HL-60 (cell line): ENCODE measurements around the gene LCE6A.

Source experiments
- DNase-seq, 2 experiments: peaks; one replicate each; pipeline ENCODE4 v3.0.0-alpha.2; 2010 to 2020; ENCODE audit warnings: low read depth in 1 of 2, low spot score in 1 of 2
- H3K27ac ChIP-seq: fragments of 250-450 bp; sonication (Bioruptor Pico); replicated peaks from 2 replicates; pipeline ENCODE4 v1.5.1; 2020; ENCODE audit warnings: mild to moderate bottlenecking, moderate library complexity
- H3K27me3 ChIP-seq: fragments of 250-450 bp; sonication (Bioruptor Pico); 2 replicates; pipeline ENCODE4 v1.5.1; 2021; ENCODE audit warnings: mild to moderate bottlenecking, moderate library complexity; ENCODE audit not compliant: insufficient read depth, poor library complexity, severe bottlenecking
- H3K4me3 ChIP-seq: replicated peaks from 2 replicates; pipeline ENCODE4 v1.5.1; 2011; ENCODE audit warnings: mild to moderate bottlenecking, control low read depth, low read length; ENCODE audit not compliant: insufficient read depth
- GABPA ChIP-seq: IDR thresholded peaks from 2 replicates; pipeline ENCODE4 v1.6.1; 2012; ENCODE audit warnings: low read depth
- POLR2AphosphoS5 ChIP-seq: IDR thresholded peaks from 2 replicates; pipeline ENCODE4 v1.6.1; 2012; ENCODE audit warnings: low read depth
- REST ChIP-seq: IDR thresholded peaks from 2 replicates; pipeline ENCODE4 v1.6.1; 2012; ENCODE audit warnings: low read depth; ENCODE audit not compliant: insufficient replicate concordance
- SPI1 ChIP-seq: IDR thresholded peaks from 2 replicates; pipeline ENCODE4 v1.6.1; 2012; ENCODE audit warnings: low read depth, mild to moderate bottlenecking, borderline replicate concordance
- TF ChIP-seq, protein P1 (sequence below): IDR thresholded peaks from one replicate; pipeline ENCODE4 v1.5.1; 2011; ENCODE audit warnings: low read length, control low read depth, inconsistent platforms; ENCODE audit not compliant: insufficient read depth

LCE6A gene

GRCh38 chr1:152836870-152837269, 5.8 kb upstream of the LCE6A start:
- TF ChIP-seq POLR2AphosphoS5 (no peak), SPI1 (no peak), REST (no peak), GABPA (no peak)
- TF ChIP-seq, protein P1, sequence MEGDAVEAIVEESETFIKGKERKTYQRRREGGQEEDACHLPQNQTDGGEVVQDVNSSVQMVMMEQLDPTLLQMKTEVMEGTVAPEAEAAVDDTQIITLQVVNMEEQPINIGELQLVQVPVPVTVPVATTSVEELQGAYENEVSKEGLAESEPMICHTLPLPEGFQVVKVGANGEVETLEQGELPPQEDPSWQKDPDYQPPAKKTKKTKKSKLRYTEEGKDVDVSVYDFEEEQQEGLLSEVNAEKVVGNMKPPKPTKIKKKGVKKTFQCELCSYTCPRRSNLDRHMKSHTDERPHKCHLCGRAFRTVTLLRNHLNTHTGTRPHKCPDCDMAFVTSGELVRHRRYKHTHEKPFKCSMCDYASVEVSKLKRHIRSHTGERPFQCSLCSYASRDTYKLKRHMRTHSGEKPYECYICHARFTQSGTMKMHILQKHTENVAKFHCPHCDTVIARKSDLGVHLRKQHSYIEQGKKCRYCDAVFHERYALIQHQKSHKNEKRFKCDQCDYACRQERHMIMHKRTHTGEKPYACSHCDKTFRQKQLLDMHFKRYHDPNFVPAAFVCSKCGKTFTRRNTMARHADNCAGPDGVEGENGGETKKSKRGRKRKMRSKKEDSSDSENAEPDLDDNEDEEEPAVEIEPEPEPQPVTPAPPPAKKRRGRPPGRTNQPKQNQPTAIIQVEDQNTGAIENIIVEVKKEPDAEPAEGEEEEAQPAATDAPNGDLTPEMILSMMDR: no peak
- Histone ChIP-seq H3K27me3 (no peaks in the 10 kb centered on the region), H3K27ac (no peak overlapping the region), H3K4me3 (no peak overlapping the region)
- DNase-seq: no peak

DNA sequence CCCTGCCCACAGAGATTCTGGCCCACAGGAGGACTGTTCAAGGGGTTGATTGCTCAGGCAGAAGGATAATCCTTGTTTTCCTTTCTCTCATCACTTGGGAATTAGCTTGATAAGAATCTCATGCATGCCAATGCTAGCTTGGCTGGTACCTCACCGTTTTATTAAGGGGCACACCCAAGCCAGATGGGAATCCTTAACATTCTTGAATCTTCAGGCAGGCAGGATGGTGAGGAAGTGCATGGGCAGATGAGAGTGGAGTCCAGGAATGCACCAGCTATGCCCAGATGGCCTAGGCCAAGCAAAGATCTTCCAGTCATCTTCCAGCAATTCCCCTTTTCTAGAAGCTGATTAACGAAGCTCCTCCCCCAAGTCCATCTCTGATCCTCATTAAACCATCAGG, 13.0 kb downstream of the LCE6A start:
- no peaks in the 10 kb centered on the region for H3K27me3 ChIP-seq
- H3K27ac ChIP-seq: no peak overlapping the region
- no peak overlapping the region for H3K4me3 ChIP-seq
- DNase-seq: no peak
- TF ChIP-seq GABPA (no peak), SPI1 (no peak)

GRCh38 chr1:152858062-152858461, 15.4 kb downstream of the LCE6A start:
- TF ChIP-seq SPI1 (no peak), POLR2AphosphoS5 (no peak), REST (no peak), GABPA (no peak)
- TF ChIP-seq, protein P1: no peak
- H3K27ac ChIP-seq: no peak overlapping the region
- H3K4me3 ChIP-seq: no peak overlapping the region
- DNase-seq: no peak
- H3K27me3 ChIP-seq: peaks cover 2% of the 10 kb centered on the region

DNA sequence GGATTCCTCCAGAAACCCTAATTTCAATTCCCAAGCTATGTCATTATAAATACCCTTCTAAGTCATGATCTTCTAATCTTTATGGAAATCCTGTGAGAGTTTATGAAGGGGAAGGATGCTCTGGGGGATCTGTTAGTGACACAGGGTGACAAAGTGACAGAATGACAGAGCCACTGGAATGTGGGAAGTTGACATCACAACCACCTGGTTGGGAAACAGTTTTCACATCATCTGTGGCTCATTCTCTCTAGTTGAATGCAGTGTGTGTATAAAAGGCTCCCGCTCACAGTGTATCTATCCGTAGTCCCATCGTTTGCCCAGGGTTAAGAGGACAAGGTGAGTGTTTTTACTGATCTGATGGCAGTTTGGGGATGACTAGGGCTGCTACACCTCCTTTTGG, 17.0 kb downstream of the LCE6A start, which contains the start of gene LCE7A:
Gene LCE7A (plus strand): TSS at position 301 of the 400 bp plus-strand sequence. CDS start 702 bp downstream, outside the sequence.
- TF ChIP-seq SPI1: no peak
- TF ChIP-seq, protein P1: no peak
- no peak for TF ChIP-seq REST
- TF ChIP-seq GABPA: no peak
- TF ChIP-seq POLR2AphosphoS5: no peak
- H3K27ac ChIP-seq: no peak within 1 kb of the TSS
- no peak for DNase-seq

More for the DNA sequence above, 17.0 kb downstream of the LCE6A start, which contains the start of gene LCE7A:
- Histone ChIP-seq H3K4me3 (no peak within 1 kb of the TSS), H3K27me3 (peaks cover 5% of the 10 kb centered on the region)
